GM19193 (cell line): ENCODE measurements around the gene TRAP1.

Experiments
- POLR2A ChIP-seq: IDR thresholded peaks from 4 replicates; pipeline ENCODE4 v1.6.1; 2011; ENCODE audit not compliant: insufficient read depth, insufficient read length; ENCODE audit errors: extremely low read depth

TRAP1 gene

DNA sequence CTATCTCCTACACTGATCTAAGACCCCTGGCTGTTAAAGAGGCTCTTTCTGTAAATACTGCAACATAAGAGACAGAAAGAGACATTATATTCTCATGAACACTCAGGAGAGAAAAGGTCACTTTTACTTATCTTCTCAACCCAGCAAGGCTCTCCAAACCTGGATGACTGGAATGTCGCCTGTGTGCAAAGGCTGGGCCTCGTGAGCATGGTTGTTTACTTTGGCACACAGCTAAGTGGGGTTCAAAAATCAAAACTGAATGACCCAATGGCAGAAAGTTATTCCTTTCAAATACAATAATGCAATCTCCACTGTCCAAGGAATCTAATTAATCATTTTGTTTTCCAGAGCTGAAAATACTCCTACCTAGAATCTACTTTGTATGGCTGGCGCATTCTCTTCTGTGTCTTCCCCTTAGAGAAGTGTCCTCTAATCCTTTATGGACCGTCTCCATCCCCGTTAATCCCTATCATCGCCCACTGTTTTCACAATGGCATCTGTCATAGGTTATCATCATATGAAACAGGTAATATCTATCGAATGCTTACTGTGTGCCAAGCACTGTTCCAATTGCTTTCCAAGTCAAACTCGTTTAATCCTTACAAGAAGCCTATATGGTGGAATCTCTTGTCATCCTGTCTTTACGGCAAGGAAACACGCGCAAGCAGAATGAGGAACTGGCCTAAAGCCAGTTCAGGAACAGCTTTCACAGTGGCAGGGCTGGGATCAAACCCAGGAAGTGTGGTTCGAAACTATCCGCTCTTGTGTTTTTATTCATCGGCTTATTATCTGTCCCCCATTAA is 107.2 kb downstream of the TRAP1 start:
- TF ChIP-seq POLR2A, result no peak

DNA sequence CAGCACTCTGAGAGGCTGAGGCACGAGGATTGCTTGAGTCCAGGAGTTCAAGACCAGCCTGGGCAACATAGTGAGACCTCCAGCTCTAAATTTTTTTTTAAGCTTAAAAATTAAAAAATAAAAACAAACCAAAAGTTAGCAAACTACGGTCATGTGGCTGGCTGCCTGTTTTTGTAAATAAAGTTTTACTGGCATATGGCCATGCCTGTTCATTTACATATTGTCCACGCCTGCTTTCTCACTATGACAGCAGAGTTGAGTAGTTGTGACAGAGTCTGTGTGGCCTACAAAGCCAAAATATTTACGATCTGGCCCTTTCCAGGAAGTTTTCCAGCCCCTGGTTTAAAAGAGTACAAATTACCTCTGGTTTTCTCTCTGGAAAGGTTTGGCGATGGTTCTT is 109.3 kb downstream of the TRAP1 start:
- no peak for TF ChIP-seq POLR2A
